ENCODE results near the gene MIDN. TPM values are rescaled to one million over a fixed set of nuclear protein-coding genes. Genes with fewer than 3 reads are reported as not detected.

MIDN gene
- total RNA-seq, 1 donor from 2014 or later = 68.3 TPM

- DNase-seq (ENCODE audit: low spot score) = no peak
- Mint-ChIP-seq H3K27ac (ENCODE audit: unreplicated experiment) (peak overlapping the region; percentile 92), H3K4me3 (ENCODE audit: unreplicated experiment) (peak overlapping the region; percentile 90), H3K4me1 (ENCODE audit: low read depth) (peaks cover 36% of the 10 kb centered on the region), H3K9me3 (ENCODE audit: low read depth) (no peaks in the 10 kb centered on the region), H3K27me3 (ENCODE audit: low read depth) (no peaks in the 10 kb centered on the region), H3K36me3 (ENCODE audit: low read depth) (peaks cover 23% of the 10 kb centered on the region)
- no peak for TF ChIP-seq CTCF (IDR thresholded peaks at IDR 0.05)
Measured at GRCh38 chr19:1252221-1252820, 3.9 kb downstream of the MIDN start.

- DNase-seq (ENCODE audit: low spot score) = no peak
- Mint-ChIP-seq H3K4me3 (ENCODE audit: unreplicated experiment) (peak overlapping the region; percentile 90), H3K36me3 (ENCODE audit: low read depth) (peaks cover 28% of the 10 kb centered on the region), H3K27me3 (ENCODE audit: low read depth) (no peaks in the 10 kb centered on the region), H3K9me3 (ENCODE audit: low read depth) (no peaks in the 10 kb centered on the region), H3K27ac (ENCODE audit: unreplicated experiment) (peak overlapping the region; percentile 89), H3K4me1 (ENCODE audit: low read depth) (peaks cover 43% of the 10 kb centered on the region)
- peak; percentile 54 for TF ChIP-seq CTCF (IDR thresholded peaks at IDR 0.05)
Measured at GRCh38 chr19:1252821-1253513, 4.6 kb downstream of the MIDN start.

GRCh38 chr19:1253514-1254080 is 5.2 kb downstream of the MIDN start:
- peaks cover 28% of the 10 kb centered on the region for H3K36me3 Mint-ChIP-seq (ENCODE audit: low read depth)
- no peak for TF ChIP-seq CTCF (IDR thresholded peaks at IDR 0.05)
- DNase-seq (ENCODE audit: low spot score) = no peak

GRCh38 chr19:1254081-1254527 is 5.7 kb downstream of the MIDN start:
- no peak for TF ChIP-seq CTCF (IDR thresholded peaks at IDR 0.05)

More at GRCh38 chr19:1253514-1254080, 5.2 kb downstream of the MIDN start:
- Mint-ChIP-seq H3K4me3 (ENCODE audit: unreplicated experiment) (peak overlapping the region; percentile 66), H3K9me3 (ENCODE audit: low read depth) (no peaks in the 10 kb centered on the region), H3K27me3 (ENCODE audit: low read depth) (no peaks in the 10 kb centered on the region), H3K4me1 (ENCODE audit: low read depth) (peaks cover 49% of the 10 kb centered on the region), H3K27ac (ENCODE audit: unreplicated experiment) (peak overlapping the region; percentile 89)

GRCh38 chr19:1254530-1255185 is 6.3 kb downstream of the MIDN start:
- no peaks in the 10 kb centered on the region for H3K9me3 Mint-ChIP-seq (ENCODE audit: low read depth)
- no peaks in the 10 kb centered on the region for H3K27me3 Mint-ChIP-seq (ENCODE audit: low read depth)
- peaks cover 28% of the 10 kb centered on the region for H3K36me3 Mint-ChIP-seq (ENCODE audit: low read depth)
- H3K4me3 Mint-ChIP-seq (ENCODE audit: unreplicated experiment) = no peak overlapping the region
- DNase-seq (ENCODE audit: low spot score) = no peak
- peaks cover 60% of the 10 kb centered on the region for H3K4me1 Mint-ChIP-seq (ENCODE audit: low read depth)
- no peak for TF ChIP-seq CTCF (IDR thresholded peaks at IDR 0.05)
- H3K27ac Mint-ChIP-seq (ENCODE audit: unreplicated experiment) = peak overlapping the region; percentile 66

More at GRCh38 chr19:1254081-1254527, 5.7 kb downstream of the MIDN start:
- Mint-ChIP-seq H3K36me3 (ENCODE audit: low read depth) (peaks cover 28% of the 10 kb centered on the region), H3K4me1 (ENCODE audit: low read depth) (peaks cover 54% of the 10 kb centered on the region), H3K27me3 (ENCODE audit: low read depth) (no peaks in the 10 kb centered on the region), H3K4me3 (ENCODE audit: unreplicated experiment) (no peak overlapping the region), H3K27ac (ENCODE audit: unreplicated experiment) (no peak overlapping the region), H3K9me3 (ENCODE audit: low read depth) (no peaks in the 10 kb centered on the region)
- no peak for DNase-seq (ENCODE audit: low spot score)
